ENCODE measurements around the gene PLAU.
"Not testable (repeated sequence)": the region's sequence is repeated elsewhere in the genome, so short reads cannot be mapped to it uniquely, and the experiment has no call there.

PLAU gene

GRCh38 chr10:73919481-73919880, 8.5 kb downstream of the PLAU start:
- Mint-ChIP-seq H3K4me1 (peaks cover 36% of the 10 kb centered on the region), H3K36me3 (peaks cover 15% of the 10 kb centered on the region)
- H3K27ac Mint-ChIP-seq; DNase-seq (ENCODE audit: low spot score in 2 of 2); H3K9me3 Mint-ChIP-seq; H3K4me3 Mint-ChIP-seq; ATAC-seq: not testable (repeated sequence)

GRCh38 chr10:73920089-73920488, 9.2 kb downstream of the PLAU start:
- no peak overlapping the region for H3K4me3 Mint-ChIP-seq
- peaks cover 15% of the 10 kb centered on the region for H3K36me3 Mint-ChIP-seq

GRCh38 chr10:73922007-73922863, 11.3 kb downstream of the PLAU start:
- DNase-seq (ENCODE audit: low spot score in 2 of 2), result peak in 1 of 2 donors; percentile 56
- H3K27ac Mint-ChIP-seq, result peak overlapping the region; percentile 46
- H3K9me3 Mint-ChIP-seq, result peaks cover 5% of the 10 kb centered on the region
- peaks cover 8% of the 10 kb centered on the region for H3K36me3 Mint-ChIP-seq
- peak; percentile 69 for ATAC-seq
- peak overlapping the region; percentile 45 for H3K4me3 Mint-ChIP-seq
- peaks cover 37% of the 10 kb centered on the region for H3K4me1 Mint-ChIP-seq

More at GRCh38 chr10:73920089-73920488, 9.2 kb downstream of the PLAU start:
- no peak overlapping the region for H3K27ac Mint-ChIP-seq
- peaks cover 5% of the 10 kb centered on the region for H3K9me3 Mint-ChIP-seq
- H3K4me1 Mint-ChIP-seq, result peaks cover 39% of the 10 kb centered on the region
- DNase-seq (ENCODE audit: low spot score in 2 of 2), result no peak
- no peak for ATAC-seq

DNA sequence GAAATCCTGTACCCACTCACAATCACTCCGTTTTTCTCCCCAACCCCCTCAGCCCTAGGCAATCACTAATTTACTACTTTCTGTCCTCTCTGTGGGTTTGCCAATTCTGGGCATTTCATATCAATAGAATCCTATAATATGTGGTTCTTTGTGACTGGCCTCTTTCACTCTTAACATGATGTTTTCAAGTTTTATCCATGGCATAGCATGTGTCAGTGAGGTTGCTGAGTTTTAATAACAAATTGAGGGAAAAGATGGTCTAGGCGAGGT, 11.9 kb downstream of the PLAU start:
- H3K9me3 Mint-ChIP-seq, result peaks cover 5% of the 10 kb centered on the region
- H3K4me1 Mint-ChIP-seq, result peaks cover 37% of the 10 kb centered on the region
- peak overlapping the region; percentile 45 for H3K4me3 Mint-ChIP-seq
- H3K27ac Mint-ChIP-seq, result no peak overlapping the region
- H3K36me3 Mint-ChIP-seq, result peaks cover 8% of the 10 kb centered on the region
- ATAC-seq (peak; percentile 83), DNase-seq (ENCODE audit: low spot score in 2 of 2) (no peak)

- ATAC-seq (no peak), DNase-seq (ENCODE audit: low spot score in 2 of 2) (no peak)
- H3K4me3 Mint-ChIP-seq, result no peak overlapping the region
- H3K4me1 Mint-ChIP-seq, result peaks cover 39% of the 10 kb centered on the region
- no peaks in the 10 kb centered on the region for H3K9me3 Mint-ChIP-seq
- H3K36me3 Mint-ChIP-seq, result peaks cover 8% of the 10 kb centered on the region
- peak overlapping the region; percentile 57 for H3K27ac Mint-ChIP-seq
These were observed 13.1 kb downstream of the PLAU start for GRCh38 chr10:73923935-73924598.

- no peaks in the 10 kb centered on the region for H3K9me3 Mint-ChIP-seq
- peaks cover 8% of the 10 kb centered on the region for H3K36me3 Mint-ChIP-seq
- H3K27ac Mint-ChIP-seq, result peak overlapping the region; percentile 57
- H3K4me1 Mint-ChIP-seq, result peaks cover 41% of the 10 kb centered on the region
- H3K4me3 Mint-ChIP-seq, result no peak overlapping the region
- DNase-seq (ENCODE audit: low spot score in 2 of 2), result no peak
- ATAC-seq, result no peak
These were observed 14.0 kb downstream of the PLAU start for GRCh38 chr10:73924935-73925334.

DNA sequence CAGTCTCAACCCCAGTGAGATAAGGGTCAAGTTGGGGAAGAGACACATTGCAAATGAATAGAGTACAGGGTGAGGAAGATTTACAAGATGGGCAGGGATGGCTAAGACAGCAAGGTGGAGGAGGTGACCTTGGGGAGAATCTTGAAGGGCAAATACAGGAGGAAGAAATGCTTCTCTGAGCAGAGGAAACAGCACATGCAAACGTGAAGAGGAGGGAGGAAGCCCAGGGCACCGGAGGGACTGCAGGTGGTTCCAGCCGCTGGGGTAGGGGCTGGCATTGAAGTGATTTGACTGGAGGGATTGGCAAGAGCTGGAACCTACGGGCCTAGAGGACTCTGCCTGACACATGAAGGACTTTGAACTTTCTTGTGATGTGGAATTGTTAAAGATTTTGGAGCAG, 14.6 kb downstream of the PLAU start:
- H3K4me1 Mint-ChIP-seq, result peaks cover 36% of the 10 kb centered on the region
- H3K27ac Mint-ChIP-seq, result no peak overlapping the region
- no peaks in the 10 kb centered on the region for H3K9me3 Mint-ChIP-seq
- no peak overlapping the region for H3K4me3 Mint-ChIP-seq
- ATAC-seq (no peak), DNase-seq (ENCODE audit: low spot score in 2 of 2) (no peak)
- peaks cover 8% of the 10 kb centered on the region for H3K36me3 Mint-ChIP-seq

DNA sequence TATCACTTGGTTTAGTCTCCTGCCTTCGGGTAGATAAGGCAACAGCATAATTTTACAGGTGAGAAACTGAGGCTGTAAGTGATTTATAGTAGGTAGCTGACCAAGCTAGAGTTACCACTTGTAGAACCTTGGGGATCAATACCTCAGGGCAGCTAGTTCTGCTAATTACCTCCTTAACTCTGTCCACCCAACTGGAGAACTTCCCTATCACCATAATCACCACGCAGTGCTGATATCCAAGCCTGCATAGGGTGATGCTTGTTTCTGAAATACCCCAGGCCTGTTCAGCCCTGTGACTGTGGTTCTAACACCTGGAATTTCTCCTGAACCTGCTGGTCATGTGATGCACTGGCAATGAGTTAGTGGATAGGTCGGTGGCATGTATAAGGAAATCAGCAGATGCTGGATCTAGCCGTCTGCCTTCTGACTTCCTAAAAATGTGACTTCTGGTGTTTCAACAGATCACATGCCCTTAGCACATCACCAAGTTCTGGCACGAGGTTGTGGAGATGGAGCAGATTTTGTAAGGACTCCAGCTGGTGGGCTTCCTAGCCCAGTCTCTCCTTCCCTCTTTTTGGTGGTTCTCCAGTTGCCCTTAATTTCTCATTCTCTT, 15.3 kb downstream of the PLAU start:
- Mint-ChIP-seq H3K27ac (no peak overlapping the region), H3K4me1 (peaks cover 36% of the 10 kb centered on the region), H3K36me3 (peaks cover 8% of the 10 kb centered on the region), H3K4me3 (no peak overlapping the region), H3K9me3 (no peaks in the 10 kb centered on the region)
- no peak for ATAC-seq
- DNase-seq (ENCODE audit: low spot score in 2 of 2), result no peak

DNA sequence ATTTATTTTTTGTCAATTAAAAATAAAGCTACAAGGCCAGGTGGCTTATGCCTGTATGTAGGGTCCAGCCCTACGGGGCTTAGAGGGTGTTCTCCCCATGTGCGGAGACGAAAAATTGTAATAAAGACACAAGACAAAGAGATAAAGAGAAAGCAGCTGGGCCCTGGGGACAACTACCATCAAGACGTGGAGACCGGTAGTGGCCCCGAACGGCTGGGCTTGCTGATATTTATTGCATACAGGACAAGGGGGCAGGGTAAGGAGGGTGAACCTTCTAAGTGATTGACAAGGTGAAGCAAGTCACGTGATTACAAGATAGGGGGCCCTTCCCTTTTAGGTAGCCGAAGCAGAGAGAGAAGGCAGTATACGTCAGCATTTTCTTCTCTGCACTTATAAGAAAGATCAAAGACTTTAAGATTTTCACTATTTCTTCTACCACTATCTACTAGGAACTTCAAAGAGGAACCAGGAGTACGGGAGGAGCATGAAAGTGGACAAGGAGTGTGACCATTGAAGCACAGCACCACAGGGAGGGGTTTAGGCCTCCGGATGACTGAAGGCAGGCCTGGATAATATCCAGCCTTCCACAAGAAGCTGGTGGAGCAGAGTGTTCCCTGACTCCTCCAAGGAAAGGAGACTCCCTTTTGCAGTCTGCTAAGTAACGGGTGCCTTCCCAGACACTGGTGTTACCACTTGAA, 19.8 kb downstream of the PLAU start:
- not testable (repeated sequence) for H3K36me3 Mint-ChIP-seq; DNase-seq (ENCODE audit: low spot score in 2 of 2); ATAC-seq; H3K4me3 Mint-ChIP-seq; H3K9me3 Mint-ChIP-seq
- Mint-ChIP-seq H3K27ac (peak overlapping the region; percentile 51), H3K4me1 (peaks cover 23% of the 10 kb centered on the region)

GRCh38 chr10:73931767-73932619, 21.1 kb downstream of the PLAU start:
- peak overlapping the region; percentile 40 for H3K4me3 Mint-ChIP-seq
- ATAC-seq (peak; percentile 91), DNase-seq (ENCODE audit: low spot score in 2 of 2) (peak; percentile 22 to 65)
- peaks cover 22% of the 10 kb centered on the region for H3K4me1 Mint-ChIP-seq
- peak overlapping the region; percentile 58 for H3K27ac Mint-ChIP-seq
- H3K36me3 Mint-ChIP-seq, result no peaks in the 10 kb centered on the region
- no peaks in the 10 kb centered on the region for H3K9me3 Mint-ChIP-seq

- Mint-ChIP-seq H3K36me3 (no peaks in the 10 kb centered on the region), H3K4me3 (peak overlapping the region; percentile 40)
- peak; percentile 36 for ATAC-seq
These were observed 21.7 kb downstream of the PLAU start for GRCh38 chr10:73932620-73933112.

GRCh38 chr10:73934074-73934473, 23.1 kb downstream of the PLAU start:
- H3K36me3 Mint-ChIP-seq, result no peaks in the 10 kb centered on the region
- peaks cover 19% of the 10 kb centered on the region for H3K4me1 Mint-ChIP-seq
- no peaks in the 10 kb centered on the region for H3K9me3 Mint-ChIP-seq
- no peak overlapping the region for H3K27ac Mint-ChIP-seq
- H3K4me3 Mint-ChIP-seq, result no peak overlapping the region
- ATAC-seq, result no peak
- DNase-seq (ENCODE audit: low spot score in 2 of 2), result no peak

More at GRCh38 chr10:73932620-73933112, 21.7 kb downstream of the PLAU start:
- DNase-seq (ENCODE audit: low spot score in 2 of 2), result no peak
- Mint-ChIP-seq H3K9me3 (no peaks in the 10 kb centered on the region), H3K27ac (peak overlapping the region; percentile 58), H3K4me1 (peaks cover 22% of the 10 kb centered on the region)

DNA sequence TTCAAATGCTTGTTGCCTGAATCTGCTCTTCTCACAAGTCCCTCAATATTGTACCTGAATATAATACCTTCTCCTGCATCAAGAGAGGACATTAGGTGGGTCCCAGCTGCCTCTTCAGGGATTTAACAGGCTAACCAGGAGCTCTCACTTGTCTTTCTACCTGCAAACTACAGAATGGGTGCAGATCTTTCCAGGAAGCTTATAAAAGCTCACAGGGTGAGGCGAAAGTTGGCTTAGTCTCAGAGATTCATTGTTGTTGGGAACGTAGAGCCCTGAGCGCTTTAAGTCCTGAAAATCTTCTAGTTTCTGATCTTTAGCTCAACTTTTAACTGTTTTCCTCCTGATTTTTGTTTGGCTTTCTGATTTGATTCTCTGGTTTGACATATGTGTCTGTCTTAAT, 25.0 kb downstream of the PLAU start:
- ATAC-seq, result no peak
- Mint-ChIP-seq H3K27ac (no peak overlapping the region), H3K4me1 (peaks cover 21% of the 10 kb centered on the region), H3K9me3 (no peaks in the 10 kb centered on the region), H3K36me3 (no peaks in the 10 kb centered on the region), H3K4me3 (no peak overlapping the region)
- no peak for DNase-seq (ENCODE audit: low spot score in 2 of 2)

DNA sequence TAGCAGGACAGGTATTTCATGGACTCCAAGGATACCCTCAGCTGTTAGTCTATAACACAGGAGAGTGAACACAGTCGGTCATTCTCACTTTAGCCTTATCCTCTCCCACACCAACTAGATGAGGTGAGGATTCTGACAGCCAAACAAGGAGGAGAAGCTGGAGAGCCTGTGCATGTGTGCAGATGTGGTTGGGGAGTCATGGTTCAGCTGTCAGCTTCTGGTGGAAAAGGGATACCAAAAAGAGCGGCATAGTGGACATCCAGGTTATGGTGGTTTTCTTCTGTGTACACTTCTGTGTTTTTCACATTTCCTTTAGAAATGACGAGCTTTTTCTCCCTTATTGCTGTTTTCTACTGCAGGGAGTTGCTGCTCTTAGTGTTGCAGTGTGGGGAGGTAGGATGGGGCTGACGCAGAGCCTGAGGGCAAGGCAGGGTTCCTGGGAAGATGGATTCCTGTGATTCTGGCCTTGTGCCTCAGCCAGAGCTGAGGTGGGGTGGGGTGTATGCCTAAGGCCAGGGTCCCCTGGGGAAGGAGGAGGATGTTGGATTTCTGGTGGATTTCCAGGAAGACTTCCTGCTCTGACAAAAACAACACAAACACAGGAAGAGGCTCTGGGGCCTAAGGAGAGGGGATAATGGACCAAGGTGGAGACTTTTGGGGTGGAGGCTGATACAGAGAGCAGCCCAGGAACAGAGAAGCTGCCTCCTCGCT, 26.6 kb downstream of the PLAU start:
- H3K4me1 Mint-ChIP-seq, result peaks cover 14% of the 10 kb centered on the region
- peak overlapping the region; percentile 27 for H3K27ac Mint-ChIP-seq
- no peaks in the 10 kb centered on the region for H3K9me3 Mint-ChIP-seq
- DNase-seq (ENCODE audit: low spot score in 2 of 2) (no peak), ATAC-seq (no peak)
- H3K36me3 Mint-ChIP-seq, result no peaks in the 10 kb centered on the region
- H3K4me3 Mint-ChIP-seq, result no peak overlapping the region
